Natural killer cell treated with Interleukin-12 subunit alpha and Interleukin-12 subunit beta and Interleukin-15 and Interleukin-18, amount 100 ng/mL, for 72 hours (primary cell): ENCODE data around the gene CALY. TPM values are rescaled to one million over a fixed set of nuclear protein-coding genes. Genes with fewer than 3 reads are reported as not detected.
"Not testable (repeated sequence)": the region's sequence is repeated elsewhere in the genome, so short reads cannot be mapped to it uniquely, and the experiment has no call there.

ENCODE experiments used
- ATAC-seq, 2 donors: fragments of 150-1000 bp; cut with Tn5 transposase in 1 of 2; sonication (Bioruptor Pico), chemical (Tn5 transposase) in 1 of 2; 2 replicates each; pipeline ENCODE4 v1.10.0; 2021
- DNase-seq: peaks from one replicate; pipeline ENCODE4 v3.0.0; 2022; ENCODE audit warnings: low spot score
- H3K27ac Mint-ChIP-seq, 2 donors: 1 replicate in 1 of 2; 2 replicates in 1 of 2; pipeline ENCODE4 v1.8.0; 2022; ENCODE audit warnings: mixed read lengths in 2 of 2, mild to moderate bottlenecking in 1 of 2, moderate library complexity in 1 of 2
- H3K27me3 Mint-ChIP-seq, 2 donors: 1 replicate in 1 of 2; 2 replicates in 1 of 2; pipeline ENCODE4 v1.8.0; 2022; ENCODE audit warnings: mixed read lengths in 2 of 2
- H3K36me3 Mint-ChIP-seq: one replicate; pipeline ENCODE4 v1.8.0; 2022; ENCODE audit warnings: mixed read lengths
- H3K4me1 Mint-ChIP-seq, 2 donors: 1 replicate in 1 of 2; 2 replicates in 1 of 2; pipeline ENCODE4 v1.8.0; 2022; ENCODE audit warnings: low read depth in 2 of 2, mixed read lengths in 2 of 2, mild to moderate bottlenecking in 1 of 2
- H3K4me3 Mint-ChIP-seq: one replicate; pipeline ENCODE4 v1.8.0; 2022; ENCODE audit warnings: mixed read lengths
- H3K9me3 Mint-ChIP-seq: 2 replicates; pipeline ENCODE4 v1.8.0; 2022; ENCODE audit warnings: mixed read lengths
- total RNA-seq, 2 donors: library from RNA; stranded (reverse); gene quantifications; one replicate each; pipeline ENCODE4 v1.2.3, GENCODE V29; 2022

CALY gene
- total RNA-seq, 2 donors from 2014 or later = not detected

DNA sequence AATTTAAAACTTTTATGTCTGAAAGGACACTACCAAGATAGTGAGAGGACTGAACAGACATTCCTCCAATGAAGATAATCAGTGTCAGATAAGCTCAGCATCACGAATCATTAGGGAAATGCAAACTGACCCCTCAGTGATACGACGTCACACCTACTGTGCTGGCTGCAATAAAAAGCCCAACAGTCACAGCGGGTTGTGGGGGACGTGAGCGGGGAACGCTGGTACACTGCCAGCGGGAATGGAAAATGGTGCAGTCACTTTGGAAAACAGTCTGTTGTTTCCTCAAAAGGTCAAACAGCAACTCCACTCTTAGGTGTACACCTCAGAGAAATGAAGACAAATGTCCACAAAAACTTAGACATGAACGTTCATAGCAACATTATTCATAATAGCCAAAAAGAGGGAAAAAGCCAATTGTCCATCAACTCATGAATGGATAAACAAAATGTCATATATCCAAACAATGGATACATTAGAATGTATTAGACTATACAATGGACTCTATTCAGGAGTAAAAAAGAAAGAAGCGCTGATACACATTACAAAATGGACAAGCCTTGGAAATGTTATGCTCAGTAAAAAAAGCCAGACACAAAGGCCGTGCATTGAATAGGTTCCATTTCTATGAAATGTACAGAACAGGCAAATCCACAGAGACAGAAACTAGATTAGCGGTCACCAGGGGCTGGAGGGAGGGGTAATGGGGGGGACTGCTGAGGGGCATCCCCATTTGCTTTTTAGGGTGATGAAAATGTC lies 38.8 kb upstream of the CALY start:
- ATAC-seq (no peak), DNase-seq (no peak)
- peaks cover 6 to 9% of the 10 kb centered on the region in 2 donors for H3K4me1 Mint-ChIP-seq
- no peaks in the 10 kb centered on the region for H3K9me3 Mint-ChIP-seq
- H3K27ac Mint-ChIP-seq = peak overlapping the region; percentile 15 to 45
- no peaks in the 10 kb centered on the region for H3K36me3 Mint-ChIP-seq
- no peaks in the 10 kb centered on the region for H3K27me3 Mint-ChIP-seq
- peak overlapping the region; percentile 35 for H3K4me3 Mint-ChIP-seq

DNA sequence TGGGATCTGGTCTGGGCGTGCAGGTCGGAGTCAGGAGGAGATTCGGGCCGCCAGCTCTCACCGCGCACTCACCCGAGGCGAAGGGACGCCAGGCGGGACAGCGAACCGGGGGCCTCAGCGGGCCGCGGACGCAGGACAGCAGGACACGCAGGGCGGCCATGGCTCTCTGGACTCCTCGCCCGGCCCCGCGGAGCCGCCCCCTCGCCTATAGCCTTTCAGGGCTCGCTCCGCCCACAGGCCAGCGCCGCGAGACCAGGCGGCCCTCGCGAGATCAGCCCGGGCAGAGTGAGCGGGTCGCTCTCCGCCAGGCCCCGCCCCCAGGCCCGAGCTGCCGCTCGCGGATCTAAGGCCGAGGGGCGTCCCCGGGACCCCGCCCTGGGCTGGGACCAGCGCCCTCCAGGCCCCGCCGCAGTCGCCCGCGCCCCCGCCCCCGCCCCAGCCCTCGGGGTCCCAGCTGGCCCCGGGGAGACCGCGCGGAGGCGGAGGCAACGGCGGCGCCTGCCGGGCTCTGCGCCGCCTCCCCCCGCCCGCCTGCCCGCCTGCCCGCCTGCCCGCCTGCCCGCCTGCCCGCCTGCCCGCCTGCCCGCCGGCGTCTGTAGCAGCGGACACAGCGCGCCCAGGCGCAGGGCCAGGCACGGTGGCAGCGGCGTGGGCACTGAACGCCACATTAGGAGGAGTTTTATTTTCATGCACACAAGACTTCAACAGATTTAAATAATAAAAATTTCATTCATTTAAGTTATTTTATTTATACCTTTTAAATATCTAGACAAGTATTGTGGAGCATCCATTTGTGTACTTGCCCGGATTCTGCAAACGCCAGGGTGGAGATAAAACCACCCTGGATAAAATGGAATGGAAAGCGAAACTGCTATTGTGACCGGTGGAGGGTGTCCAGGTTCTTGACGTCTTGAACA lies 36.7 kb upstream of the CALY start, which contains the start of gene ECHS1:
ECHS1 (minus strand) TSS at position 181 of the 917 bp plus-strand sequence; CDS start at position 160, 21 bp downstream.
- H3K27me3 Mint-ChIP-seq = no peaks in the 10 kb centered on the region
- peak within 1 kb of the TSS; percentile 11 to 72 for H3K27ac Mint-ChIP-seq
- H3K36me3 Mint-ChIP-seq = no peaks in the 10 kb centered on the region
- H3K4me1 Mint-ChIP-seq = peaks cover 6 to 9% of the 10 kb centered on the region in 2 donors
- peak within 1 kb of the TSS; percentile 89 for H3K4me3 Mint-ChIP-seq
- H3K9me3 Mint-ChIP-seq = no peaks in the 10 kb centered on the region
- DNase-seq (peak; percentile 98), ATAC-seq (peak; percentile 99)

DNA sequence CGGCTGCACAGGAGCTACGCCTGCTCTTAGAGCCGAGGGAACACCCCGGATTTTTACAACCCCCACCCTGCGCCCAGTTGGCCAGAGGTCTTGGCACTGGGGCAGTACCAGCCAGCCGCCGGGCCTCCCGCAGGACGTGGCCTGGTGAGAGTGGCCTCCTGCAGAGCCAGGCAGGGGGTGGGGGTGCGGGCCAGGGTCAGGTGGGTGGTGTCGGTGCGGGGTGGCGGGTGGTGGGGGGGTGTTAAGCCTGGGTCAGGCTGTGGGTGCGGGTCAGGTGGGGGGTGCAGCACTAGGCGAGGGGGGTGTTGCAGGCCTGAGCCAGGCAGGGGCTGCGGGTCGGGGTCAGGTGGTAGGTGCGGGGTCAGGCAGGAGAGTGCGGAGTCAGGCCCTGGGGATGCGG lies 35.8 kb upstream of the CALY start:
- H3K27ac Mint-ChIP-seq = no peak overlapping the region
- H3K9me3 Mint-ChIP-seq = no peaks in the 10 kb centered on the region
- peaks cover 6 to 9% of the 10 kb centered on the region in 2 donors for H3K4me1 Mint-ChIP-seq
- no peaks in the 10 kb centered on the region for H3K27me3 Mint-ChIP-seq
- no peaks in the 10 kb centered on the region for H3K36me3 Mint-ChIP-seq
- H3K4me3 Mint-ChIP-seq = peak overlapping the region; percentile 79
- DNase-seq (no peak), ATAC-seq (no peak)

DNA sequence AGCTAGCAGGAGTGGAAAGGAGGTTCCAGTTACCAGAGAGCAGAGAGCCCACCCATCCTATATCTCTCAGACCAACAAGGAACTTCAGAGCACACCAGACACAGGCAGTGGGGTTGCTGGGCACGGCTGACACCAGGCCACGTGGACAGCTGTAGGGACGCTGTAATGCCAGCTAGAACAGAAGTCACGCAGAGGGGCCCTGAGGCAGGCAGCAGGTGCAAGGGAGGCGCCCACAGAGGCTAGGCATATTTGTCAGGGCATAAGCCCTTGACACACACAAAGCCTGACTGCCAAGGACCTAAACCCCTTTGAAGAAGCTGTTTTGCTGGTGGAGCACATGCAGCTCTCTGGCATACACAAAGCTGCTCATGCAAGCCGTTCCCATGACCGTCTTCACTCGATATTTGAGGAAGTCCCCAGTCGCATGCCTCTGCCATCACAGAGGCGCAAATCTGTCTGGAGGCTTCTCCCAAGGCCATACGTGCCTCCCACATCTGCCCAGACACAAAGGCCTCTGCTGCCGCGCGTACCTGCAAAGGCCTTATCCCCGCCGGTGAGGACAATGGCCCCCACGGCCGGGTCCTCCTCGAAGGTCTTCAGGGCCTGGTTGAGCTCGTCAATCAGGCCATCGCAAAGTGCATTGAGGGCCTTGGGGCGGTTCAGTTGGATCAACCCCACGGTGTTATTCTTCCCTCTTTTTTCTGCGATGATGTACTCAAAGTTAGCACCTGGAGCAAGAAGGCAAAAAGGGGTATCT lies 33.5 kb upstream of the CALY start:
- Mint-ChIP-seq H3K27me3 (no peaks in the 10 kb centered on the region), H3K4me3 (no peak overlapping the region), H3K36me3 (no peaks in the 10 kb centered on the region), H3K9me3 (no peaks in the 10 kb centered on the region), H3K27ac (no peak overlapping the region), H3K4me1 (peaks cover 6% of the 10 kb centered on the region in 2 donors)
- ATAC-seq (no peak), DNase-seq (no peak)

DNA sequence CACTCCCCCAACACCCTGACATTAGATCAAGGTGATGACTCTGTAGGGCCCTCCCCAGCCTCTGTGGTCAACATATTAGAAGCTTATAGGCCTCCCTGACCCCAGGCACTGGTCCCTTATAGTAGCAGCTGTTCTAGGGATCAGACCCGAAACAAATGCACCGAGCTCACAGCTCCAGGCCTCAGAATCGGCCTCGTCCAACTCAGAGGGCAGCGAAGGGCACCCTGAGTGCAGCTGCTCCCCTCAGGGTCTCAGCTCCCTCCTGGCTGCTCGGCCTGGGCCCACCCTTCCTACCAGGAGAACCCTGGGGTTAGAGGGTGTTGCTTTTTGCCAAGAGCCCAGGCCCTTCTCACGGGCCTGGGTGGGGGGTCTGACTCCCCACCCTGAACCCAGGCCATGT lies 31.5 kb upstream of the CALY start:
- no peak for DNase-seq
- Mint-ChIP-seq H3K4me3 (no peak overlapping the region), H3K27ac (no peak overlapping the region), H3K36me3 (no peaks in the 10 kb centered on the region), H3K4me1 (peaks cover 0 to 2% of the 10 kb centered on the region in 2 donors), H3K27me3 (no peaks in the 10 kb centered on the region), H3K9me3 (no peaks in the 10 kb centered on the region)
- no peak for ATAC-seq

DNA sequence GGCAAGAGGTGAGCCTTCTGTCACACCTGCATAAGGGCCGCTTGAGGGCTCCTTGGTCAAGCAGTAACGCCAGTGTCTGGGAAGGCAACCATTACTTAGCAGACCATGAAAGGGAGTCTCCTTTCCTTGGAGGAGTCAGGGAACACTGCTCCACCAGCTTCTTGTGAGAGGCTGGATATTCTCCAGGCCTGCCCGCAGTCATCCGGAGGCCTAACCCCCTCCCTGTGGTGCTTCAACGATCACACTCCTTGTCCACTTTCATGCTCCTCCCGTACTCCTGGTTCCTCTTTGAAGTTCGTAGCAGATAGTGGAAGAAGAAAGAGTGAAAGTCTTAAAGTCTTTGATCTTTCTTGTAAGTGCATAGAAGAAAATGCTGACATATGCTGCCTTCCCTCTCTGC lies 30.8 kb upstream of the CALY start:
- not testable (repeated sequence) for H3K4me3 Mint-ChIP-seq, DNase-seq, ATAC-seq, H3K4me1 Mint-ChIP-seq, H3K9me3 Mint-ChIP-seq, H3K27me3 Mint-ChIP-seq, H3K36me3 Mint-ChIP-seq, H3K27ac Mint-ChIP-seq

DNA sequence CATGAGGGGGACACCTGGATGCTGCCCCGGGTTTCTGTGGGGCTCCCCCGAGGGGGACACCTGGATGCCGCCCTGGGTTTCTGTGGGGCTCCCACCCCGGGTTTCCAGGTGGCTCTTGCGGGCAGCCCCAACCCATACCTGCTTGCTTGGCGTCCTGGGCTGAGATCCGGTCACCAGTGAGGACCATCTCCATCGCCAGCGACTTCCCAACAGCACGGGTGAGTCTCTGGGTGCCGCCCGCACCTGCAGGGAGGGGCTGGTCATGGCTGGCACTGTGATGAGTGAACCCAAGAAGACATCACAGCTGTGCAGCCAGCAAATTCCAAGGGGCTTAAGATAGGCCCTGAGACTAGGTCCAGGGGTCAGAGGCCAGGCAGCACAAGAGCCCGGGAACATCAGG lies 30.1 kb upstream of the CALY start:
- no peak overlapping the region for H3K4me3 Mint-ChIP-seq
- no peak for DNase-seq
- no peaks in the 10 kb centered on the region for H3K9me3 Mint-ChIP-seq
- H3K4me1 Mint-ChIP-seq = peaks cover 0 to 2% of the 10 kb centered on the region in 2 donors
- ATAC-seq = no peak
- no peaks in the 10 kb centered on the region for H3K27me3 Mint-ChIP-seq
- H3K36me3 Mint-ChIP-seq = no peaks in the 10 kb centered on the region
- no peak overlapping the region for H3K27ac Mint-ChIP-seq

DNA sequence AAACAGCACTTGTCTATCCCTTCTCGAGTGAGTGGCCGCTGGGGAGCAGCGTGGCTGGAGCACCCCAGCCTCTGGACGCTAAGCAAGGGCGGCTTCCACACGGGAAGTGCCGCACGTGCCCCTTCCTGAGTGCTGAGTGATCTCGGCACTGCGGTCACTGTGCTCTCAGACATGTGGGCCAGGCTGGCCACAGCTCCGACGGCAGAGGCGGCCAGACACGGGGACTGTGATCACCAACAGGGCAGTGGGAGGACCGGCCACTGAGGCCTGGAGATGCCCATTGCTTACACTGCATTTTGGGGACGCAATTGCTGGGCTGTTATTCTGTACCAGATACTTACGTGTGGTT lies 29.4 kb upstream of the CALY start:
- H3K27me3 Mint-ChIP-seq = no peaks in the 10 kb centered on the region
- DNase-seq (no peak), ATAC-seq (no peak)
- no peaks in the 10 kb centered on the region for H3K36me3 Mint-ChIP-seq
- H3K4me1 Mint-ChIP-seq = no peaks in the 10 kb centered on the region
- no peak overlapping the region for H3K4me3 Mint-ChIP-seq
- H3K9me3 Mint-ChIP-seq = no peaks in the 10 kb centered on the region
- H3K27ac Mint-ChIP-seq = no peak overlapping the region

DNA sequence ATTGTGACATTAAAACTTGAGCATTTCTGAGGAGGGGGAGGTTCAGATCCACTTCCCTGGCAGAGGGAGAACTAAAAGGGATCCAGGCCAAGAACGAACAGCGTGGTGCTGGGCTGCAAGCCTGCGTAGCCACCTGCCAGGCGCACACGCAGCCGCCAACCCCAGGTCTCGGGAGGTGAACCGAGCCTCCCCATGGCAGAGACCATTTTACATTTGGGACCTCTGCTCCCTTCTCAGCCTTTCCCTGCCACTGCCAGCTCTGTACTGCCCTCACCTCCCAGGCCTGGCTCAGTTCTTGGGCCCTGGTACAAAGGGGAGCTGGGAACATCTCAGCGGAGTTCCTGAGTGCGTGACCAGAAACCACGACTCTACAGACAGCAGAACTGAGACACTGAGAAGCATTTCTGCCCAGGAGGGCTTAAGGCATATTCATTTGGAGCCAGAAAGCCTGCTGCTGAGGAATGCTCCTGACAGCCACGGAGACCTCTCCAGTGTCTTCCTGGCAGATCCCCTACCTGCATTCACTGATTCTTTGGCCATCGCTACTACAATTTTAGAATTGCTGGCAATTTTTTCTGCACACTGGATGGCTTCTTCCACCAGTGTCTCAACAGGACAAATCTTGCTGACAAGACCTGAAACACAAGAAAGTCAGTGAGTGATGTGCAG lies 28.9 kb upstream of the CALY start:
- ATAC-seq = no peak
- Mint-ChIP-seq H3K36me3 (no peaks in the 10 kb centered on the region), H3K27ac (no peak overlapping the region)

DNA sequence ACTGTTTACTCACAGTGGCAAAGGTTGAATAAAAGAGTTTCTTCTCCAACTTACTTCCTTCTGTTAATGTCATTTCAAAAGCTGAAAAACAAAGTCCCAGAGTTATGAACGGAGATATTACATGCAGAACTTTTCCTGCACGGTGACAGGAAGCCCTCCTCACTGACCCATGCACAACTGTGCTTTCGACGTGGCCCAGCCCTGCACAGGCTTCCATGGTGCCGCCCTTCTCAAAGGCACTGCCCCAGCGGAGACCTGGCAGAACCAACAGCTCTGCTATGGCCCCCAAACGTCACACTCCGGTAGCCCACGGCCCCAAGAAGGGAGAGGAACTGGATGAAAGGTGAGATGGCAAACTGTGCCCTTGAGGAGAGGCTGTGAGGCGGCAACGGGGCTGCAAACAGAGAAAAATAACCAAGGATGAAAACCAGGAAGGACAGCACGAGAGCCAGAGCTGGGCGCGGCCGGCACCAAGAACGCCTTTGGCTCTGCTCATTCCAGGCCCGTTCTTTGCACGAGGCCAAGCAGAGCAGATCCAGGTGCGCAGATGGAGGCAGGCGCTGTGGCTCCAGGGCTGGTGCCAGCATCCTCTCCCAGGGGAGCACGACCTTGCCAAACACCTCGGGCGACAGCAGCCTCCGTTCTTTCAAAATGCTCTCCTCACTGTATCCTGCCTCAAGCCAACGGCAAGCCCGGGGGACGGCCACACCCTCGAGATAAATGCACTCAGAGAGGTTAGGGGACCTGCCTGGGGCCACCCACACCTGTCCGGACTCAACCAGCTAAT lies 28.1 kb upstream of the CALY start:
- H3K9me3 Mint-ChIP-seq = no peaks in the 10 kb centered on the region
- no peak overlapping the region for H3K27ac Mint-ChIP-seq
- no peak overlapping the region for H3K4me3 Mint-ChIP-seq
- H3K27me3 Mint-ChIP-seq = no peaks in the 10 kb centered on the region
- ATAC-seq (no peak), DNase-seq (no peak)
- no peaks in the 10 kb centered on the region for H3K4me1 Mint-ChIP-seq
- no peaks in the 10 kb centered on the region for H3K36me3 Mint-ChIP-seq

More for the DNA sequence above, 28.9 kb upstream of the CALY start:
- no peaks in the 10 kb centered on the region for H3K4me1 Mint-ChIP-seq
- no peak overlapping the region for H3K4me3 Mint-ChIP-seq
- no peaks in the 10 kb centered on the region for H3K27me3 Mint-ChIP-seq
- H3K9me3 Mint-ChIP-seq = no peaks in the 10 kb centered on the region
- no peak for DNase-seq

DNA sequence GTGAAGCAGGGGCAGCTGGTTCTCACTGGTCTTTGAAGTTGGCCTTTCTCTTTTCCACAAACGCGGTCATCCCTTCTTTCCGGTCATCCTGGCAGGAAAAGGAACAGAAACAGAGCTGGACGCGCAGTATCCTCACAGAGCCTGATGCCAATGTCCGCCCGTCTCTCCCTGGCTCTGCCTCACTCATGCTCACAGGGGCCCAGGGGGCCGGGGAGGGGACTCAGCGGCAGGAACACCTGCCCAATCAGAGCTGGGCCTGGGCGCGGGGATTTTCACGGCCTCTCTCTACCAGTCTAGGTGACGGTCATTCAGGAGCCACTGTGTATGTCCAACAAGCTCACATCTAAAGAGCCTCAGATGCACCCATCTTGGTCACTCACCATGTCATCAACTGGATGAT lies 26.1 kb upstream of the CALY start:
- H3K27me3 Mint-ChIP-seq = no peaks in the 10 kb centered on the region
- H3K36me3 Mint-ChIP-seq = no peaks in the 10 kb centered on the region
- ATAC-seq (no peak), DNase-seq (no peak)
- no peaks in the 10 kb centered on the region for H3K4me1 Mint-ChIP-seq
- no peaks in the 10 kb centered on the region for H3K9me3 Mint-ChIP-seq
- no peak overlapping the region for H3K27ac Mint-ChIP-seq
- H3K4me3 Mint-ChIP-seq = no peak overlapping the region

DNA sequence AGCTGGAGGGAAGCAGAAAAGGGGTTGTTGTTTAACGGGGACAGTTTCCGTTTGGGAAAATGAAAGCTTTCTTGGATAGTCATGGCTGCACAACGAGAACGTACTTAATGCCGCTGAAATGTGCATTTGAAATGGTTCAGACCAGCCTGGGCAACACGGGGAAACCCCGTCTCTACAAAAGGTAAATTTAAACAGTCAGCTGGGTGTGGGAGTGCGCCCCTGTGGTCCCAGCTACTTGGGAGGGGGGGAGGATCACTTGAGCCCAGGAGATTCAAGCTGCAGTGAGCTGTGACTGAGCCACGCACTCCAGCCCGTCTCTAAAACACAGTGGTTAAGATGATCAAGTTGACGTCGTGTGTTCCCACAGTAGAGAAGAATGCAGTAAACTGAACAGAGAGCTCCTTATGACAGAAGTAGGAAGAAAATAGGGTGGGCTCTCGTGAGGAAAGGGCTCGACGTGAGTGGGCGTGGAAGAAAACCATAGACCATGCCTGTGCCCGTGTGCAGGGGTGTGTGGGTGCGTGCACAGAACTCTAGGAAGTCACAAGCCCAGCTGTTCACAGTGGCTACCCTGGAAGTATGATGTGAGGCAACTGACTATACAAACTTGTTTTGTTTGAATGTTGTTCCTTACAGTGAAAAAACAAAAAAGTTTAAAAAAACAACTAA lies 25.2 kb upstream of the CALY start:
- ATAC-seq (no peak), DNase-seq (no peak)
- Mint-ChIP-seq H3K27ac (peak overlapping the region in 1 of 2 donors; percentile 60), H3K36me3 (no peaks in the 10 kb centered on the region), H3K4me1 (no peaks in the 10 kb centered on the region), H3K4me3 (no peak overlapping the region), H3K27me3 (no peaks in the 10 kb centered on the region), H3K9me3 (no peaks in the 10 kb centered on the region)
